Measurements from ENCODE around the gene RAD51B. TPM values are rescaled to one million over a fixed set of nuclear protein-coding genes. Genes with fewer than 3 reads are reported as not detected.
A peak's percentile ranks its signal among the peaks of the same experiment; 100 is the strongest.

Gene RAD51B
- total and polyA plus RNA-seq, 9 of the 15 experiments (the other 6 are each of a cell fraction or from before 2014, with no cell fraction given) = 8.5 to 17.3 (median 11.3) TPM

- no peak for TF ChIP-seq OTX1 (CRISPR knock-in tag; IDR thresholded peaks at IDR 0.05)
- no peak for TF ChIP-seq NR2C2 (CRISPR knock-in tag; IDR thresholded peaks at IDR 0.05)
- 0 out of 2 replicates have a peak, but pooled peaks have one; percentile 27 for TF ChIP-seq NR2C2 (tag; IDR thresholded peaks at IDR 0.05)
- no peak for TF ChIP-seq CBX5 (IDR thresholded peaks at IDR 0.05; ENCODE audit: borderline replicate concordance, low read depth)
- peak; percentile 22; the same call in 1 of the 2 replicates for TF ChIP-seq CBFA2T3 (IDR thresholded peaks at IDR 0.05)
- no peak for TF ChIP-seq ELF2 (CRISPR knock-in tag; IDR thresholded peaks at IDR 0.05)
- no peak for TF ChIP-seq HEY1 (CRISPR knock-in tag; IDR thresholded peaks at IDR 0.05; ENCODE audit: borderline replicate concordance)
- TF ChIP-seq RFX5 (IDR thresholded peaks at IDR 0.05; ENCODE audit: low read depth, low read length) = no peak
- TF ChIP-seq ZBTB49 (CRISPR knock-in tag; IDR thresholded peaks at IDR 0.05; ENCODE audit: borderline replicate concordance) = no peak
- no peak for TF ChIP-seq THRA (IDR thresholded peaks at IDR 0.05)
- TF ChIP-seq HLTF (IDR thresholded peaks at IDR 0.05) = no peak
- TF ChIP-seq EGR1 (conservative IDR thresholded peaks at IDR 0.05) = peak; percentile 62
- no peak for TF ChIP-seq CGGBP1 (CRISPR knock-in tag; IDR thresholded peaks at IDR 0.05)
- TF ChIP-seq SMC3 (conservative IDR thresholded peaks at IDR 0.05; ENCODE audit: insufficient read depth, low read depth, low read length) = no peak
- TF ChIP-seq ZNF239 (CRISPR knock-in tag; IDR thresholded peaks at IDR 0.05) = no peak
- no peak for TF ChIP-seq SRSF1 (IDR thresholded peaks at IDR 0.05; ENCODE audit: low read depth, low read length)
- TF ChIP-seq ZC3H11A (IDR thresholded peaks at IDR 0.05; ENCODE audit: low read depth, low read length) = no peak
- TF ChIP-seq EWSR1 (IDR thresholded peaks at IDR 0.05; ENCODE audit: borderline replicate concordance, low read depth, partially characterized antibody) = no peak
- no peak for TF ChIP-seq E2F4 (CRISPR knock-in tag; IDR thresholded peaks at IDR 0.05; ENCODE audit: low read depth)
These were observed 266.2 kb downstream of the RAD51B start (continued) for GRCh38 chr14:68085742-68086141.

Measured in K562 (cell line).